Hematopoietic multipotent progenitor cell treated with erythropoietin and hydrocortisone succinate and interleukin-3 and kit ligand, for 15 days (in vitro differentiated cells): ENCODE data around the gene RGS10.
"Not testable (repeated sequence)": the region's sequence is repeated elsewhere in the genome, so short reads cannot be mapped to it uniquely, and the experiment has no call there.

Experiments used
- DNase-seq: peaks from one replicate; pipeline ENCODE4 v3.0.0-alpha.2; 2015; ENCODE audit warnings: low spot score

Gene RGS10

GRCh38 chr10:119468542-119469324, 73.8 kb downstream of the RGS10 start:
- no peak for DNase-seq

GRCh38 chr10:119466655-119467054, 75.9 kb downstream of the RGS10 start:
- no peak for DNase-seq

- DNase-seq = no peak
Observed at GRCh38 chr10:119466076-119466475, 76.4 kb downstream of the RGS10 start.

GRCh38 chr10:119465085-119465484, 77.4 kb downstream of the RGS10 start:
- DNase-seq = no peak

GRCh38 chr10:119463195-119463594, 79.3 kb downstream of the RGS10 start:
- not testable (repeated sequence) for DNase-seq

GRCh38 chr10:119462773-119463172, 79.7 kb downstream of the RGS10 start:
- no peak for DNase-seq

- no peak for DNase-seq
Observed at GRCh38 chr10:119461923-119462322, 80.6 kb downstream of the RGS10 start.

- no peak for DNase-seq
Observed at GRCh38 chr10:119461380-119461779, 81.1 kb downstream of the RGS10 start.

- DNase-seq = no peak
Observed at GRCh38 chr10:119460369-119461195, 81.9 kb downstream of the RGS10 start.

- no peak for DNase-seq
Observed at GRCh38 chr10:119459681-119460340, 82.7 kb downstream of the RGS10 start.

GRCh38 chr10:119457966-119458766, 84.4 kb downstream of the RGS10 start:
- DNase-seq = no peak

- no peak for DNase-seq
Observed at GRCh38 chr10:119456435-119456810, 86.1 kb downstream of the RGS10 start.

- DNase-seq = no peak
Observed at GRCh38 chr10:119455609-119456434, 86.7 kb downstream of the RGS10 start.

GRCh38 chr10:119454990-119455389, 87.5 kb downstream of the RGS10 start:
- DNase-seq = no peak

GRCh38 chr10:119454316-119454715, 88.2 kb downstream of the RGS10 start:
- DNase-seq = no peak

- DNase-seq = no peak
Observed at GRCh38 chr10:119453313-119453712, 89.2 kb downstream of the RGS10 start.

GRCh38 chr10:119452396-119452795, 90.1 kb downstream of the RGS10 start:
- no peak for DNase-seq

GRCh38 chr10:119451300-119451896, 91.1 kb downstream of the RGS10 start:
- DNase-seq = no peak

- no peak for DNase-seq
Observed at GRCh38 chr10:119450606-119451299, 91.8 kb downstream of the RGS10 start.
